ENCODE measurements around the gene QTRT2. TPM values are rescaled to one million over a fixed set of nuclear protein-coding genes. Genes with fewer than 3 reads are reported as not detected.

The QTRT2 gene
- total RNA-seq, 1 donor from 2014 or later = 20.5 TPM

GRCh38 chr3:114022145-114022802, 34.3 kb upstream of the QTRT2 start:
- DNase-seq (ENCODE audit: low read depth) (no peak), FAIRE-seq (no peak)
- H3K27me3 ChIP-seq (ENCODE audit: control insufficient read depth, insufficient read depth, low read length) = no peaks in the 10 kb centered on the region
- no peaks in the 10 kb centered on the region for H3K36me3 ChIP-seq (ENCODE audit: control insufficient read depth, insufficient read depth, low read length)
- no peak for TF ChIP-seq CTCF (IDR thresholded peaks at IDR 0.05; ENCODE audit: insufficient read depth, low read length, severe bottlenecking)
- no peak overlapping the region for H3K4me3 ChIP-seq (ENCODE audit: low read depth, low read length)

- DNase-seq (ENCODE audit: low read depth) (no peak), FAIRE-seq (no peak)
- no peak overlapping the region for H3K4me3 ChIP-seq (ENCODE audit: low read depth, low read length)
Measured at GRCh38 chr3:114025451-114025850, 31.1 kb upstream of the QTRT2 start.

GRCh38 chr3:114026331-114026730, 30.2 kb upstream of the QTRT2 start:
- TF ChIP-seq CTCF (IDR thresholded peaks at IDR 0.05; ENCODE audit: insufficient read depth, low read length, severe bottlenecking) = no peak

More at GRCh38 chr3:114025451-114025850, 31.1 kb upstream of the QTRT2 start:
- no peaks in the 10 kb centered on the region for H3K36me3 ChIP-seq (ENCODE audit: control insufficient read depth, insufficient read depth, low read length)
- H3K27me3 ChIP-seq (ENCODE audit: control insufficient read depth, insufficient read depth, low read length) = no peaks in the 10 kb centered on the region
- TF ChIP-seq CTCF (IDR thresholded peaks at IDR 0.05; ENCODE audit: insufficient read depth, low read length, severe bottlenecking) = no peak

GRCh38 chr3:114033721-114034120, 22.8 kb upstream of the QTRT2 start:
- DNase-seq (ENCODE audit: low read depth) = no peak
- Histone ChIP-seq H3K27me3 (ENCODE audit: control insufficient read depth, insufficient read depth, low read length) (no peaks in the 10 kb centered on the region), H3K36me3 (ENCODE audit: control insufficient read depth, insufficient read depth, low read length) (no peaks in the 10 kb centered on the region), H3K4me3 (ENCODE audit: low read depth, low read length) (no peak overlapping the region)
- no peak for FAIRE-seq
- no peak for TF ChIP-seq CTCF (IDR thresholded peaks at IDR 0.05; ENCODE audit: insufficient read depth, low read length, severe bottlenecking)

More at GRCh38 chr3:114026331-114026730, 30.2 kb upstream of the QTRT2 start:
- no peak for FAIRE-seq
- H3K27me3 ChIP-seq (ENCODE audit: control insufficient read depth, insufficient read depth, low read length) = no peaks in the 10 kb centered on the region
- H3K4me3 ChIP-seq (ENCODE audit: low read depth, low read length) = no peak overlapping the region
- no peak for DNase-seq (ENCODE audit: low read depth)
- H3K36me3 ChIP-seq (ENCODE audit: control insufficient read depth, insufficient read depth, low read length) = no peaks in the 10 kb centered on the region

GRCh38 chr3:114034211-114034610, 22.3 kb upstream of the QTRT2 start:
- Histone ChIP-seq H3K4me3 (ENCODE audit: low read depth, low read length) (no peak overlapping the region), H3K27me3 (ENCODE audit: control insufficient read depth, insufficient read depth, low read length) (no peaks in the 10 kb centered on the region), H3K36me3 (ENCODE audit: control insufficient read depth, insufficient read depth, low read length) (no peaks in the 10 kb centered on the region)
- no peak for FAIRE-seq
- no peak for DNase-seq (ENCODE audit: low read depth)
- no peak for TF ChIP-seq CTCF (IDR thresholded peaks at IDR 0.05; ENCODE audit: insufficient read depth, low read length, severe bottlenecking)

Measured in bronchial epithelial cell (primary cell).